ENCODE measurements around the gene CALHM4. TPM values are rescaled to one million over a fixed set of nuclear protein-coding genes. Genes with fewer than 3 reads are reported as not detected.
A peak's percentile ranks its signal among the peaks of the same experiment; 100 is the strongest.

The CALHM4 gene
- total and polyA plus RNA-seq, 7 donors: 0.07 to 1.2 (median 0.34) TPM; not detected in 2

DNA sequence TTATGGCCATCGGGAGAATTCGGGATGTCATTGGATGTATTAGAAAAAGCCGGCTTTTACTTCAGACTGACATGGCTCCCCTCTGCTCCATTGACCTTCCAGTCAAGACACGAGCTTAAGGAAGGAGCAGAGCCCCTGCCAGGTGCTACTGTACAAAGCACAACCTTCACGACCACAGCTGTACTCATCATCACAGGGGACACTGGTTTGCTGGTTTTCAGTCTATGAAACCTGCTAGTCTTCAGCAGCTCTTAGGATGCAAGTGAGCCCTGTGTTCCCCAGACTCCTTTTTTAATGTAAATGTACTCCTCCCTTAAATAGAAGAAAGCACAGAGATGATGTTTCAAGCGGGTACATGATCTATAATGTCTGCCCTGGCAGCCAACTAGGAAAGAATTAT lies 6.2 kb upstream of the CALHM4 start:
- DNase-seq (no peak), ATAC-seq (no peak)
- Histone ChIP-seq H3K4me3 (no peak overlapping the region), H3K27ac (no peak overlapping the region), H3K9me3 (no peaks in the 10 kb centered on the region), H3K4me1 (no peaks in the 10 kb centered on the region), H3K36me3 (ENCODE audit: insufficient read depth in 1 of 2, low read depth in 1 of 2) (no peaks in the 10 kb centered on the region), H3K27me3 (ENCODE audit: insufficient read depth in 3 of 3, low read length in 2 of 3) (no peaks in the 10 kb centered on the region)
- TF ChIP-seq, protein P1, sequence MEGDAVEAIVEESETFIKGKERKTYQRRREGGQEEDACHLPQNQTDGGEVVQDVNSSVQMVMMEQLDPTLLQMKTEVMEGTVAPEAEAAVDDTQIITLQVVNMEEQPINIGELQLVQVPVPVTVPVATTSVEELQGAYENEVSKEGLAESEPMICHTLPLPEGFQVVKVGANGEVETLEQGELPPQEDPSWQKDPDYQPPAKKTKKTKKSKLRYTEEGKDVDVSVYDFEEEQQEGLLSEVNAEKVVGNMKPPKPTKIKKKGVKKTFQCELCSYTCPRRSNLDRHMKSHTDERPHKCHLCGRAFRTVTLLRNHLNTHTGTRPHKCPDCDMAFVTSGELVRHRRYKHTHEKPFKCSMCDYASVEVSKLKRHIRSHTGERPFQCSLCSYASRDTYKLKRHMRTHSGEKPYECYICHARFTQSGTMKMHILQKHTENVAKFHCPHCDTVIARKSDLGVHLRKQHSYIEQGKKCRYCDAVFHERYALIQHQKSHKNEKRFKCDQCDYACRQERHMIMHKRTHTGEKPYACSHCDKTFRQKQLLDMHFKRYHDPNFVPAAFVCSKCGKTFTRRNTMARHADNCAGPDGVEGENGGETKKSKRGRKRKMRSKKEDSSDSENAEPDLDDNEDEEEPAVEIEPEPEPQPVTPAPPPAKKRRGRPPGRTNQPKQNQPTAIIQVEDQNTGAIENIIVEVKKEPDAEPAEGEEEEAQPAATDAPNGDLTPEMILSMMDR (IDR thresholded peaks at IDR 0.05): no peak
- intact Hi-C loops (cut with DNase I): no loop called here
- 81 to 88% (median 84%) methylated on average over 6 of the region's 6 CpGs for WGBS, 3 donors

DNA sequence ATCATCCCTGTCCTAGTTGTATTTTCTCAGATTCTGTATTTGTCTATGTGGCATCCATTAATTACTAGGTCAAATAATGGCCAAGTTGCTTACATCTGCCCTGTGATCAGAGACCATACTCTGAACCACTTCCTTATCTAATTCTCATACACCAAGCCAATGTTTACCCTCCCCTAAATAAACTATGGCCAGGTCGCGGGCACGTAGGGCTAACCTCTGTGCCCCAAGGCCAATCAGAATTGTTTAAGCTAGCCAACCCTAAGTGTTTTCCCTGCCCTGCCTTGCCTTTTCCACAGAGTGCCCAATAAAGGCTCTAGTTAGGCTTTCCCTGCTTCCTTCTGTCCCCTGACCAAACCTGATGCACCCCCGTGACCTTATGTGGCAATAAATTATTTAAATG lies 2.8 kb upstream of the CALHM4 start:
- 27 to 42% (median 28%) methylated on average over 4 of the region's 4 CpGs for WGBS, 3 donors
- DNase-seq: no peak
- no peak for ATAC-seq
- Histone ChIP-seq H3K4me1 (no peaks in the 10 kb centered on the region), H3K9me3 (no peaks in the 10 kb centered on the region), H3K36me3 (ENCODE audit: insufficient read depth in 1 of 2, low read depth in 1 of 2) (no peaks in the 10 kb centered on the region), H3K27ac (no peak overlapping the region), H3K27me3 (ENCODE audit: insufficient read depth in 3 of 3, low read length in 2 of 3) (peaks cover 0 to 1% (median 0%) of the 10 kb centered on the region in 3 donors), H3K4me3 (no peak overlapping the region)
- TF ChIP-seq, protein P1 (IDR thresholded peaks at IDR 0.05): no peak
- intact Hi-C loops (cut with DNase I): no loop called here

DNA sequence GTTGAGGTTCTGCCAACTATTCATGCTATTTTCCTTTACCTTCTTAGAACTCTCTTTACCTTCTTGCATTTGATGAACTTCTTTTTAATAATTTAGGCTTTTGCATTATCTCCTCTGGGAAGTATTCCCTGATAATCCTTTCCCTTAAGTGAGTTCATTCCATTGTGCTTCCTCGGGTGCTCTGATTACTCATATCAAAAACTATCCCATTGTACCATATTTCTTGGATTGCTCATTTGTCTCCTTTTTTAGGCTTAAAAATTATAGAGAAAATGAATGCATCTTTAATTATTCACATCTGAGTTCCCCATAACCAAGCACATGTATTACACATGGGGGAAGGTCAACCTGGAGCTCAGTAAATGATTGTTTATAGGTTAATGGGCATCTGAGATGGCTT lies 2.5 kb downstream of the CALHM4 start:
- no peaks in the 10 kb centered on the region for H3K36me3 ChIP-seq (ENCODE audit: insufficient read depth in 1 of 2, low read depth in 1 of 2)
- H3K27ac ChIP-seq: no peak overlapping the region
- DNase-seq: no peak
- WGBS, 3 donors: 53 to 66% (median 62%) methylated on average over 1 of the region's 1 CpG
- no peak for ATAC-seq
- H3K4me3 ChIP-seq: no peak overlapping the region
- peaks cover 0 to 3% (median 0%) of the 10 kb centered on the region in 3 donors for H3K27me3 ChIP-seq (ENCODE audit: insufficient read depth in 3 of 3, low read length in 2 of 3)
- peaks cover 9% of the 10 kb centered on the region for H3K4me1 ChIP-seq
- TF ChIP-seq, protein P1 (IDR thresholded peaks at IDR 0.05): no peak
- no peaks in the 10 kb centered on the region for H3K9me3 ChIP-seq
- intact Hi-C loops (cut with DNase I): no loop called here

DNA sequence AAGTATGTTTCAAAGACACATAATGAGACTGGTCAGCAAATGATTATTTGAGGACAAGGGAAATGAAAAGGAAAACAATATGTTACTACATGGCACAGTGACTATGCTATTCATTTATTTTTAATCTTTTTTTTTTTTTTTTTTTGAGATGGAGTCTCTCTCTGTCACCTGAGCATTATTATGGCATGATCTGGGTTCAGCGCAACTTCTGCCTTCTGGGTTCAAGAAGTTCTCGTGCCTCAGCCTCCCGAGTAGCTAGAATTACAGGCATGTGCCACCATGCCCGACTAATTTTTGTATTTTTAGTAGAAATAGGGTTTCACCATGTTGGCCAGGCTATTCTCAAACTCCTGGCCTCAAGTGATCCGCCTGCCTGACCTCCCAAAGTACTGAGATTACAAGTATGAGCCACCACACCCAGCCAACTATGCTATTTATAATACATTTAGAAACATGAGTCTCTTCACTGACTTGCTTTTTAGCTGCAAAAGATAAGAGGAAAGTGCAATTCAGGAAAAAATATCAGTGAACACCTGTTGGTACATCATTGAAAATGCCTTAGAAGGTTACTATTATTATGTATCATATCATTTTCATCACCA lies 3.4 kb downstream of the CALHM4 start:
- H3K4me1 ChIP-seq: peaks cover 9% of the 10 kb centered on the region
- DNase-seq (no peak), ATAC-seq (peak; percentile 54 to 83 (median 74))
- H3K36me3 ChIP-seq (ENCODE audit: insufficient read depth in 1 of 2, low read depth in 1 of 2): no peaks in the 10 kb centered on the region
- peaks cover 0 to 3% (median 0%) of the 10 kb centered on the region in 3 donors for H3K27me3 ChIP-seq (ENCODE audit: insufficient read depth in 3 of 3, low read length in 2 of 3)
- TF ChIP-seq, protein P1 (IDR thresholded peaks at IDR 0.05): no peak
- WGBS, 3 donors: 32 to 64% (median 55%) methylated on average over 5 of the region's 5 CpGs
- H3K4me3 ChIP-seq: no peak overlapping the region
- intact Hi-C loops (cut with DNase I): no loop called here
- H3K27ac ChIP-seq: peak overlapping the region; percentile 19
- H3K9me3 ChIP-seq: no peaks in the 10 kb centered on the region

DNA sequence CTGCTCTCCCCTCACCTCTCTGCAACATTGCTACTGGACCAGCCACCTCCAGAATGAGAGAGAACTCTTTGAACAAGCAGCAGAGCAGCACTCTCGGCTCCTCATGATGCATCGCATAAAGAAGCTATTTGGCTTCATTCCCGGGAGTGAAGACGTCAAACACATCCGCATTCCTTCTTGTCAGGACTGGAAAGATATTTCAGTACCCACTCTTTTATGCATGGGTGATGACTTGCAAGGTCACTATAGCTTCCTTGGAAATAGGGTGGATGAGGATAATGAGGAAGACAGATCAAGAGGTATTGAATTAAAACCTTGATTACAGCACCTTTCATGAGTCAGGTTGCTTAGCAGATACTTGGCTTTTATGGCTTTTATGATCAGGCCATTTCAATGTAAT lies 4.3 kb downstream of the CALHM4 start:
- Histone ChIP-seq H3K4me1 (peaks cover 9% of the 10 kb centered on the region), H3K9me3 (no peaks in the 10 kb centered on the region), H3K36me3 (ENCODE audit: insufficient read depth in 1 of 2, low read depth in 1 of 2) (no peaks in the 10 kb centered on the region), H3K4me3 (no peak overlapping the region), H3K27ac (peak overlapping the region; percentile 19), H3K27me3 (ENCODE audit: insufficient read depth in 3 of 3, low read length in 2 of 3) (peaks cover 0 to 3% (median 0%) of the 10 kb centered on the region in 3 donors)
- TF ChIP-seq, protein P1 (IDR thresholded peaks at IDR 0.05): no peak
- intact Hi-C loops (cut with DNase I): no loop called here
- DNase-seq (no peak), ATAC-seq (peak; percentile 40 to 84 (median 74))
- 11 to 29% (median 14%) methylated on average over 5 of the region's 5 CpGs for WGBS, 3 donors
